ENCODE results near the gene KDM4C.
A peak's percentile ranks its signal among the peaks of the same experiment; 100 is the strongest.

KDM4C gene

GRCh38 chr9:6929441-6930215 lies 171.9 kb downstream of the KDM4C start:
- Mint-ChIP-seq H3K27me3 (no peaks in the 10 kb centered on the region), H3K4me3 (no peak overlapping the region), H3K27ac (peak overlapping the region in 1 of 2 donors; percentile 47), H3K4me1 (ENCODE audit: low read depth in 2 of 2) (peaks cover 25 to 49% of the 10 kb centered on the region in 2 donors), H3K9me3 (no peaks in the 10 kb centered on the region), H3K36me3 (ENCODE audit: insufficient read depth) (peaks cover 4% of the 10 kb centered on the region)
- no peak for DNase-seq
- no peak for ATAC-seq (replicated peaks)

DNA sequence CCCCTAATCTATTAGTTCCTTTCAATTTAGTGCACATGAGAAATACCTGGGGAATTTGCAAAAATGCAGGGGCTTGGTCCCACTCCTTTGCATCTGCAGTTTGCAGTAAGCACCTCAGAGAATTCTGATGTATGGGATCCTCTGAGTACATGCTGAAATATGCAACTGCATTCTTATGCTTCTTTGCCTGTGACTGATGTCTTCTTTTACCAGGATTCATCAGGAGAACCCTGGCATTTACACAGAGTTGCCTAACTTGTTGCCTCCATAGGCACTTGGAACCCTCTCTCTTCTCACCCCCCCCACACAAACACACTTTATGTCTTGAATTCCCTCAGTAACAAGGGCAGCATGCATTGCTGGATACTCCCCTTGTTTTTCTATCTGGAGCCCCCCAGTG lies 173.1 kb downstream of the KDM4C start:
- H3K27ac Mint-ChIP-seq = peak overlapping the region in 1 of 2 donors; percentile 29
- peaks cover 4% of the 10 kb centered on the region for H3K36me3 Mint-ChIP-seq (ENCODE audit: insufficient read depth)

GRCh38 chr9:6931913-6932312 lies 174.1 kb downstream of the KDM4C start:
- Mint-ChIP-seq H3K36me3 (ENCODE audit: insufficient read depth) (peaks cover 4% of the 10 kb centered on the region), H3K4me1 (ENCODE audit: low read depth in 2 of 2) (peaks cover 20 to 38% of the 10 kb centered on the region in 2 donors), H3K4me3 (no peak overlapping the region), H3K27ac (peak overlapping the region in 1 of 2 donors; percentile 18), H3K9me3 (no peaks in the 10 kb centered on the region), H3K27me3 (no peaks in the 10 kb centered on the region)
- DNase-seq = no peak
- ATAC-seq (replicated peaks) = no peak

More for the DNA sequence above, 173.1 kb downstream of the KDM4C start:
- Mint-ChIP-seq H3K4me3 (no peak overlapping the region), H3K9me3 (no peaks in the 10 kb centered on the region), H3K4me1 (ENCODE audit: low read depth in 2 of 2) (peaks cover 22 to 39% of the 10 kb centered on the region in 2 donors), H3K27me3 (no peaks in the 10 kb centered on the region)
- ATAC-seq (replicated peaks) (no peak), DNase-seq (no peak)

GRCh38 chr9:6936103-6936502 lies 178.3 kb downstream of the KDM4C start:
- no peak for DNase-seq
- Mint-ChIP-seq H3K36me3 (ENCODE audit: insufficient read depth) (no peaks in the 10 kb centered on the region), H3K4me3 (no peak overlapping the region), H3K9me3 (no peaks in the 10 kb centered on the region), H3K27ac (no peak overlapping the region), H3K4me1 (ENCODE audit: low read depth in 2 of 2) (peaks cover 1 to 32% of the 10 kb centered on the region in 2 donors), H3K27me3 (no peaks in the 10 kb centered on the region)
- no peak for ATAC-seq (replicated peaks)

- no peak for DNase-seq
- peaks cover 5% of the 10 kb centered on the region for H3K36me3 Mint-ChIP-seq (ENCODE audit: insufficient read depth)
- H3K4me1 Mint-ChIP-seq (ENCODE audit: low read depth in 2 of 2) = peaks cover 6 to 33% of the 10 kb centered on the region in 2 donors
- no peak overlapping the region for H3K4me3 Mint-ChIP-seq
- no peaks in the 10 kb centered on the region for H3K27me3 Mint-ChIP-seq
- H3K9me3 Mint-ChIP-seq = no peaks in the 10 kb centered on the region
- no peak for ATAC-seq (replicated peaks)
- H3K27ac Mint-ChIP-seq = no peak overlapping the region
Observed at GRCh38 chr9:6937209-6937608, 179.4 kb downstream of the KDM4C start.

DNA sequence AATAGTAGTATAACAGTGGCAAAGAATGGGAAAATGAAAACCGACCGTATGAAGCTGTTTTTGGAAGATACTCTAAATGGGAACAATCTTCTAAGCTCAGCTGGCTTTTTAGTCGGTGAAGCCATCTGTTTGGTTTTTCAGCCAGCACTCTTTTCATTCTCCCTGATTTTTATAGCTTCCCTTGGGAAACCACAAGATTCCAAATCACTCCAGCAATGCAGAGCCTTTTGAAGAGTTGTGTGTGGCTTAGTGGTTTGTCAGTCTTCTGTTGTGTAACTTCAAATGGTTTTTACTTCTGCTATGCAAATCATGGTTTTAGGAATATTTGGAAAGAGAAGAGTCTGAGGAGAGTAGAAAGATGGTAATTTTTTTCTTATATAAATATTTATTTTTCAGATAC lies 180.7 kb downstream of the KDM4C start:
- Mint-ChIP-seq H3K27me3 (no peaks in the 10 kb centered on the region), H3K27ac (no peak overlapping the region), H3K4me3 (no peak overlapping the region), H3K36me3 (ENCODE audit: insufficient read depth) (peaks cover 8% of the 10 kb centered on the region), H3K4me1 (ENCODE audit: low read depth in 2 of 2) (peaks cover 7 to 39% of the 10 kb centered on the region in 2 donors), H3K9me3 (no peaks in the 10 kb centered on the region)
- DNase-seq (no peak), ATAC-seq (replicated peaks) (no peak)

DNA sequence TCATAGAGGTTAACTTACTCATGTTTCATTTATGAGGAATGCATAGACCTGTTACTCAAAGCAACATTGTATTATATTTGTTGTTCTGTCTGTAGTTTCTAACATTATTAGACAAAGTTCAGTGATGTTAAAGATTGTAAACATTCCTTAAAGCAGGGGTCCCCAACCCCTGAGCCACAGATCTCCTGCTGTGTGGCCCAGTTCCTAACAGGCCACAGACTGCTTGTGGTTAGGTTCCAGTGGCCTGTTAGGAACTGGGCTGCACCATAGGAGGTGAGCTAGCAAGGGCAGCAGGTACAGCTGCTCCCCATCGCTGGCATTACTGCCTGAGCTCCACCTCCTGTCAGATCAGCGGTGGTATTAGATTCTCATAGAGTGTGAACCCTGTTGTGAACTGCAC lies 181.1 kb downstream of the KDM4C start:
- Mint-ChIP-seq H3K27me3 (no peaks in the 10 kb centered on the region), H3K27ac (no peak overlapping the region), H3K9me3 (no peaks in the 10 kb centered on the region), H3K4me1 (ENCODE audit: low read depth in 2 of 2) (peaks cover 7 to 43% of the 10 kb centered on the region in 2 donors), H3K36me3 (ENCODE audit: insufficient read depth) (peaks cover 11% of the 10 kb centered on the region), H3K4me3 (no peak overlapping the region)
- DNase-seq (no peak), ATAC-seq (replicated peaks) (no peak)

DNA sequence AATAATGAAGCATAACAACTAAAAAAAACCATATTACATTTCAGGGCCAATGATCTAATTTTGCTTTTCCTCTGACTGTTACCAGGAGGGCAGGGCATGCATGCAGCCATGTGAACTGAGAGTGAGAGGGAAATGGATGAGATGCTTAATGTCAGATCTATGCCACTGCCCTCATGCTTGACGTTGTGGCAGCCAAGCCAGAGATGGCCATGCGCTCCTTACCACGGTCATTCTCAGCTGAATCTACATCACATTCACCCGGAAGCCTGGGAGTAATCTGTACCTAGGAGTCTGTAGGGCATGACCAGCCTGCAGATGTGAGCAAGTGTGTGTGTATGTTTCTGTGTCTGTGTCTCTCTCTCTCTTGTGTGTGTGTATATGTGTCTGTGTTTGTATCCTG lies 183.7 kb downstream of the KDM4C start:
- ATAC-seq (replicated peaks) (no peak), DNase-seq (no peak)
- no peaks in the 10 kb centered on the region for H3K9me3 Mint-ChIP-seq
- H3K4me3 Mint-ChIP-seq = no peak overlapping the region
- H3K36me3 Mint-ChIP-seq (ENCODE audit: insufficient read depth) = peaks cover 11% of the 10 kb centered on the region
- peaks cover 11 to 50% of the 10 kb centered on the region in 2 donors for H3K4me1 Mint-ChIP-seq (ENCODE audit: low read depth in 2 of 2)
- no peak overlapping the region for H3K27ac Mint-ChIP-seq
- no peaks in the 10 kb centered on the region for H3K27me3 Mint-ChIP-seq

- peaks cover 11% of the 10 kb centered on the region for H3K36me3 Mint-ChIP-seq (ENCODE audit: insufficient read depth)
- ATAC-seq (replicated peaks) (no peak), DNase-seq (no peak)
- no peaks in the 10 kb centered on the region for H3K27me3 Mint-ChIP-seq
- no peaks in the 10 kb centered on the region for H3K9me3 Mint-ChIP-seq
- H3K27ac Mint-ChIP-seq = no peak overlapping the region
- H3K4me3 Mint-ChIP-seq = no peak overlapping the region
- H3K4me1 Mint-ChIP-seq (ENCODE audit: low read depth in 2 of 2) = peaks cover 11 to 47% of the 10 kb centered on the region in 2 donors
Observed at GRCh38 chr9:6942406-6942805, 184.6 kb downstream of the KDM4C start.

DNA sequence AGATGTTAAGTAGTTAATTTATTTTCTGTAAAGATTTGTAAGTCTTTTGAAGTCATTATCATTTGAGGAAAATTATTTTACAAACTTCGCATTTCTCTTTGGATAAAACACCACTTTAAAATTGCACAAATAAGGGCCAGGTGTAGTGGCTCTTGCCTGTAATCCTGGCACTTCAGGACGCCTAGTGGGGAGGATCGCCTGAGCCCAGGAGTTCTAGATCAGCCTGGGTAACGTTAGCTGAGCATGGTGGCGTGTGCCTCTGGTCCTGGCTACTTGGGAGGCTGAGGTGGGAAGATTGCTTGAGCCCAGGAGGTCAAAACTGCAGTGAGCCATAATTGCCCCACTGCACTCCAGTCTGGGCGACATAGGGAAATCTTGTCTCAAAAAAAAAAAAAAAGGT lies 185.5 kb downstream of the KDM4C start:
- H3K4me3 Mint-ChIP-seq = no peak overlapping the region
- H3K9me3 Mint-ChIP-seq = no peaks in the 10 kb centered on the region
- H3K4me1 Mint-ChIP-seq (ENCODE audit: low read depth in 2 of 2) = peaks cover 14 to 45% of the 10 kb centered on the region in 2 donors
- peaks cover 11% of the 10 kb centered on the region for H3K36me3 Mint-ChIP-seq (ENCODE audit: insufficient read depth)
- H3K27me3 Mint-ChIP-seq = no peaks in the 10 kb centered on the region
- ATAC-seq (replicated peaks) (no peak), DNase-seq (no peak)
- peak overlapping the region in 1 of 2 donors; percentile 35 for H3K27ac Mint-ChIP-seq

DNA sequence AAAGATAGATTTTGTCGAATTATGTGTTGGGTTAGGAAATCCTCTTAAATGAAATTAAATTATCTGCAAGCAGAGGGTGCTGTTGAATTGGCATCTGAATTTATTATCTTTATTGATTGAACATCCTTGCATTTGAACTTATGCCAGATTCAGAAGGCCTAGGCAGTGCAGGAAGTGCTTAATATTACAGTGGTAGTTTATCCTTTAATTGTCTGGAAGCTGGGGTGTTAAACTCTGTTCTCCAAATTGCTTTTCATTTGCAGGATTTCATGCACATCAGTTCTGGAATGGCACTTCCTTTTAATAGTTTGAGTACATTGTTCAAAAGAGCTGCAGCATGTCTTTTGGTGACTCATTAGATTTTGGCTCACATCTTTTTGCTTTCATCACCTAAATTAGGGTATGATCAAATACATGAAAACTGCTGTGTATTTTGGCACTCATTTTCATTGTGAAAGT lies 186.3 kb downstream of the KDM4C start:
- Mint-ChIP-seq H3K27ac (peak overlapping the region in 1 of 2 donors; percentile 25), H3K4me3 (no peak overlapping the region), H3K4me1 (ENCODE audit: low read depth in 2 of 2) (peaks cover 13 to 41% of the 10 kb centered on the region in 2 donors), H3K36me3 (ENCODE audit: insufficient read depth) (peaks cover 11% of the 10 kb centered on the region), H3K9me3 (no peaks in the 10 kb centered on the region), H3K27me3 (no peaks in the 10 kb centered on the region)
- ATAC-seq (replicated peaks) (no peak), DNase-seq (no peak)

DNA sequence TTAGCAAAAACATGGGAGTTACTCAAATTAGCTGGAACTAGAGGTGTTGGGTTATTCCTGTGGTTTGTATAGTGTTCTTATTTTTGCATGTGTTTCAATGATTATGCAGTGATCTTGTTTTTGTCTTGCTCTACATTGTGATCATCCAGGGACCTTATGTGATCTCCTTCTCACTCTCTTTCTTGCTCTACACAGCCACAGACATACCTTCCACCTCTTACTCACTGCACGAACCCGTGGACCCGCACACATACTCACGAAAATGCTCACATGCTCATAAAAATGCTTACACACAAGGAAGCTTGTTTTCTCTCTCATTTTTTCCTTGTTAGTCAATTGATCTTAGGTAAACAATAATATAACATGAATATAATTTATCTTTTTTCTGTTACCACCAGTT lies 187.1 kb downstream of the KDM4C start:
- Mint-ChIP-seq H3K36me3 (ENCODE audit: insufficient read depth) (peaks cover 11% of the 10 kb centered on the region), H3K27ac (peak overlapping the region in 1 of 2 donors; percentile 25), H3K27me3 (no peaks in the 10 kb centered on the region), H3K9me3 (no peaks in the 10 kb centered on the region), H3K4me1 (ENCODE audit: low read depth in 2 of 2) (peaks cover 13 to 39% of the 10 kb centered on the region in 2 donors), H3K4me3 (no peak overlapping the region)
- no peak for DNase-seq
- no peak for ATAC-seq (replicated peaks)

- Mint-ChIP-seq H3K36me3 (ENCODE audit: insufficient read depth) (peaks cover 11% of the 10 kb centered on the region), H3K9me3 (no peaks in the 10 kb centered on the region), H3K27ac (no peak overlapping the region), H3K4me3 (no peak overlapping the region), H3K27me3 (no peaks in the 10 kb centered on the region), H3K4me1 (ENCODE audit: low read depth in 2 of 2) (peaks cover 13 to 39% of the 10 kb centered on the region in 2 donors)
- ATAC-seq (replicated peaks) (no peak), DNase-seq (no peak)
Observed at GRCh38 chr9:6945816-6946215, 188.0 kb downstream of the KDM4C start.

GRCh38 chr9:6946583-6947166 lies 188.9 kb downstream of the KDM4C start:
- Mint-ChIP-seq H3K9me3 (no peaks in the 10 kb centered on the region), H3K4me3 (no peak overlapping the region), H3K4me1 (ENCODE audit: low read depth in 2 of 2) (peaks cover 10 to 37% of the 10 kb centered on the region in 2 donors)

More at GRCh38 chr9:6946583-6947166, 188.9 kb downstream of the KDM4C start:
- H3K27me3 Mint-ChIP-seq = no peaks in the 10 kb centered on the region
- DNase-seq = no peak
- ATAC-seq (replicated peaks) = no peak
- peaks cover 7% of the 10 kb centered on the region for H3K36me3 Mint-ChIP-seq (ENCODE audit: insufficient read depth)
- H3K27ac Mint-ChIP-seq = no peak overlapping the region

Measured in effector memory CD8-positive, alpha-beta T cell (primary cell).